Sigmoid colon (tissue), 7 donors: ENCODE measurements around the gene MDM2. TPM values are rescaled to one million over a fixed set of nuclear protein-coding genes. Genes with fewer than 3 reads are reported as not detected.
"Not testable (repeated sequence)": the region's sequence is repeated elsewhere in the genome, so short reads cannot be mapped to it uniquely, and the experiment has no call there.

Experiments
- DNase-seq: peaks from one replicate; pipeline ENCODE4 v3.0.0-alpha.2; 2019
- H3K27ac ChIP-seq, 4 donors: fragments of 200-600 bp; sonication (generic); one replicate each; pipeline ENCODE4 v1.5.1; 2016 to 2019; ENCODE audit warnings: mild to moderate bottlenecking in 1 of 4
- H3K27me3 ChIP-seq, 3 donors: fragments of 200-600 bp; sonication (generic); one replicate each; pipeline ENCODE4 v1.5.1; 2019; ENCODE audit warnings: mild to moderate bottlenecking in 1 of 3
- H3K36me3 ChIP-seq, 4 donors: fragments of 200-600 bp; sonication (generic); one replicate each; pipeline ENCODE4 v1.5.1; 2016 to 2019
- H3K4me1 ChIP-seq, 4 donors: fragments of 200-600 bp; sonication (generic); one replicate each; pipeline ENCODE4 v1.5.1; 2017 to 2019
- H3K4me3 ChIP-seq, 4 donors: fragments of 200-600 bp; sonication (generic); one replicate each; pipeline ENCODE4 v1.5.1; 2017 to 2019; ENCODE audit warnings: mild to moderate bottlenecking in 2 of 4, moderate library complexity in 1 of 4
- H3K9me3 ChIP-seq, 4 donors: fragments of 200-600 bp in 3 of 4; sonication (generic) in 3 of 4; one replicate each; pipeline versions ENCODE4 v1.5.1 to v1.6.1; 2013 to 2019
- CTCF ChIP-seq, 4 experiments: fragments of 450-650 bp in 3 of 4; fragments of 200-600 bp in 1 of 4; IDR thresholded peaks; one replicate each; pipeline ENCODE4 v1.5.1; 2016 to 2019; ENCODE audit warnings: antibody characterized with exemption in 4 of 4, mild to moderate bottlenecking in 3 of 4, moderate library complexity in 2 of 4
- EP300 ChIP-seq, 4 donors: sonication (generic); formaldehyde crosslinking; IDR thresholded peaks; one replicate each; pipeline ENCODE4 v1.6.1; 2017; ENCODE audit warnings: antibody characterized with exemption in 4 of 4
- POLR2A ChIP-seq, 2 donors: fragments of 450-650 bp; IDR thresholded peaks; one replicate each; pipeline ENCODE4 v1.6.1; 2016; ENCODE audit warnings: antibody characterized with exemption in 2 of 2, mild to moderate bottlenecking in 2 of 2, moderate library complexity in 2 of 2
- POLR2AphosphoS5 ChIP-seq, 4 donors: sonication (generic); formaldehyde crosslinking; IDR thresholded peaks; one replicate each; pipeline ENCODE4 v1.6.1; 2017; ENCODE audit warnings: antibody characterized with exemption in 4 of 4
- WGBS, 2 donors: extraction: QIAGEN DNeasy Blood & Tissue Kit; methylation state at CpG; one replicate each; pipeline ENCODE4 v1.1.7; 2013; 5-methylcytosine and 5-hydroxymethylcytosine counted together
- intact Hi-C: fragments of 100-400 bp; cut with DNase I; formaldehyde crosslinking; loops from one replicate; pipeline ENCODE4 v1.15.1; 2023
- polyA plus RNA-seq, 3 donors: library from polyadenylated mRNA; stranded (reverse); fragments of 200-250 nt; gene quantifications; one replicate each; pipeline ENCODE4 v1.2.3, GENCODE V29; 2013
- total RNA-seq, 4 donors: library from RNA; depleted of rRNA; stranded (reverse); fragments of >200 nt; gene quantifications; one replicate each; pipeline ENCODE4 v1.1.0, GENCODE V29; 2016
- donor health status: healthy with polysubstance abuse.
- donor health status: Bipolar disorder and iron deficiency.
- donor health status: healthy.

The MDM2 gene
- total and polyA plus RNA-seq, 7 donors: 6.0 to 55.4 (median 44.2) TPM

DNA sequence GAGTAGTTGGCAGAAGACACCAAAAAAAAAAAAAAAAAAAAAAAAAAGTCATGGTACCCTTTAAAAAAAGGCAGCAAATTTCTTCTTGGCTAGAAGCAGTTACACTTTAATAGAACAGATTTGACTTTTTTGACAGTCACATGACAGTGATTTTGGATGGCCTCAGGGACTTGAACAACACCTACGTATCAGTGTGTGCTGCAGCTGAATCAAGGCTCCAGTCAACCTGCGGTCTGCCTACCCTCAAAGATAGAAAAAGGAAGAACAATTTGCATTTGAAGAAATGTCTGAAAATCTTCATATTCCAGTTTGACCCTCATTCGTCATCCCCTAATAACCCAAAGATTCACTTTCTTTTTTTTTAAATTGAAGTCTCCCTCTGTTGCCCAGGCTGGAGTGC lies 53.9 kb downstream of the MDM2 start:
- DNase-seq: no peak
- no peaks in the 10 kb centered on the region for H3K9me3 ChIP-seq
- peaks cover 0 to 3% (median 0%) of the 10 kb centered on the region in 4 donors for H3K4me1 ChIP-seq
- no peaks in the 10 kb centered on the region for H3K27me3 ChIP-seq
- 87 to 93% methylated on average over 3 of the region's 3 CpGs for WGBS, 2 donors
- H3K4me3 ChIP-seq: no peak overlapping the region
- H3K27ac ChIP-seq: no peak overlapping the region
- no peak for TF ChIP-seq POLR2A (IDR thresholded peaks at IDR 0.05)
- TF ChIP-seq CTCF (IDR thresholded peaks at IDR 0.05): no peak
- no peak for TF ChIP-seq EP300 (IDR thresholded peaks at IDR 0.05)
- TF ChIP-seq POLR2AphosphoS5 (IDR thresholded peaks at IDR 0.05): no peak
- intact Hi-C loops: no loop called here
- no peaks in the 10 kb centered on the region for H3K36me3 ChIP-seq

DNA sequence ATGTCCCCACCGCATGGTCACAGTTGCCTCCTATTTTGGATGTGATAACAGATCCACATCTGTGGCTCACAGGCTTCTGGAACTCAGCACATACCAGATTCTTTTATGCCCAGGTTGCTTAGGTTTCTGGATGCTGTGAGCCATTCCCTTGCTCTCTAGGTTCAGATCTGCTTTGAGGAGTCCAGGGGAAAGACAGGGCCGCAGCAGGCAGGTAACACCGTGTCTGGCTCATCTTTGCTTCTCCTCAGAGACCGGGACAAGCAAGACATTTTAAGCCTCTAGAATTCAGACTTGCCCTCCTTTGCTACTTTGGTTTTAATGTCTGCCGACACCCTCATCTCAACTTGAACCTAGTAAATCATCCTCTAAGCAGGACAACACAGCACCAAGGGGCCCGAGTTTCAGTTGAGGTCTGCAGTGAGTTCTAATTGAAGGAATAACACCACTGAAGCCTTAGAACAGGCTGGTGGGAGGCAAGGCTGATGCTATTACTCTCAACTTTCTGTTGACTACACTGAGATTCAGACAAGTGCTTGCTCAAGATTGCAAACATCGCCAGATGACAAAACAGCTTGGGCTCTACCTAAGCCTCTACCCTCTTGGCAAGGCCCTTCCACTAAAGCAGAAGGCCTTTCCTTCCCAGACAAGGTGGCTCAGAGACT lies 55.3 kb downstream of the MDM2 start:
- Histone ChIP-seq H3K9me3 (no peaks in the 10 kb centered on the region), H3K27me3 (no peaks in the 10 kb centered on the region), H3K27ac (no peak overlapping the region), H3K4me1 (peaks cover 0 to 3% (median 0%) of the 10 kb centered on the region in 4 donors), H3K36me3 (no peaks in the 10 kb centered on the region), H3K4me3 (no peak overlapping the region)
- DNase-seq: no peak
- intact Hi-C loops: no loop called here
- WGBS, 2 donors: 88 to 95% methylated on average over 7 of the region's 7 CpGs
- TF ChIP-seq POLR2A (IDR thresholded peaks at IDR 0.05) (no peak), EP300 (IDR thresholded peaks at IDR 0.05) (no peak), CTCF (IDR thresholded peaks at IDR 0.05) (no peak), POLR2AphosphoS5 (IDR thresholded peaks at IDR 0.05) (no peak)

DNA sequence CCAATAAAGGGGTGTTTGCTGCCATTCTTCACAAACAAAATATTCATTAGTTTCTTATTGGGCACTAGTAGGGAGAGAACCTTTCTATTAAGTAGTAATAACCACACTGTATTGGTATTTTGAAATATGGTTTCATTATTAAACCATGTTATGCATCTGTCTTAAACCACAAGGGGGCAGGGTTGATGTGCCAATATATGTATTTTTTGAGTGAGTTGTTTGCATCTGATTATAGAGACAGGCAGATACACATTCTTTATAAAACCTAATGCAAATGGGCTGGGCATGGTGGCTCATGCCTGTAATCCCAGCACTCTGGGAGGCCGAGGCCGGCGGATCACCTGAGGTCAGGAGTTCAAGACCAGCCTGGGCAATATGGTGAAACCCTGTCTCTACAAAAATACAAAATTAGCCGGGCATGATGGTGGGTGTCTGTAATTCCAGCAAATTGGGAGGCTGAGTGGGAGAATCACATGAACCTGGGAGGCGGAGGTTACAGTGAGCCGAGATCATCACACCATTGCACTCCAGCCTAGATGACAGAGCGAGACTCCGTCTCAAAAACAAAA lies 56.0 kb downstream of the MDM2 start:
- TF ChIP-seq CTCF (IDR thresholded peaks at IDR 0.05): peak in 3 of 4 experiments; percentile 18 to 42 (median 27)
- H3K27ac ChIP-seq, H3K4me3 ChIP-seq, H3K36me3 ChIP-seq, H3K27me3 ChIP-seq, H3K4me1 ChIP-seq, H3K9me3 ChIP-seq, DNase-seq: not testable (repeated sequence)
- intact Hi-C loops: loop anchor here (2.0 kb wide), 1 partner anchor 207 kb away; no protein-coding TSS in a partner anchor
- 75 to 81% methylated on average over 8 of the region's 8 CpGs for WGBS, 2 donors

DNA sequence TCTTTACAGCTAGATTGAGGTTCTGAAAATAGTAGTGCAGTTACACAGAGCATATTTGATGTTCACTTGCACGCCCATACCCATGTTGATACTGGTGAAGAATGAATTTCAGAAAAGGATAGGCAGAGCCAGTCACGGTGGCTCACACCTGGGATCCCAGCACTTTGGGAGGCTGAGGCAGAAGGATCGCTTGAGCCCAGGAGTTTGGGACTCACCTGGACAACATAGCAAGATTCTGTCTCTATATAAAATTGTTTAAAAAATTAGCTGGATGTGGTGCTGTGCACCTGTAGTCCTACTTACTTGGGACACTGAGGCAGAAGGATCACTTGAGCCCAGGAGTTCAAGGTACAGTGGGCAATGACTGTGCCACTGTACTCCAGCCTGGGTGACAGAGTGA lies 56.6 kb downstream of the MDM2 start:
- H3K4me1 ChIP-seq: peaks cover 0 to 3% (median 0%) of the 10 kb centered on the region in 4 donors
- H3K36me3 ChIP-seq: no peaks in the 10 kb centered on the region
- no peaks in the 10 kb centered on the region for H3K9me3 ChIP-seq
- no peak for DNase-seq
- 93 to 96% methylated on average over 3 of the region's 3 CpGs for WGBS, 2 donors
- TF ChIP-seq POLR2AphosphoS5 (IDR thresholded peaks at IDR 0.05) (no peak), CTCF (IDR thresholded peaks at IDR 0.05) (no peak), EP300 (IDR thresholded peaks at IDR 0.05) (no peak), POLR2A (IDR thresholded peaks at IDR 0.05) (no peak)
- intact Hi-C loops: loop anchor here (2.0 kb wide), 1 partner anchor 206 kb away; no protein-coding TSS in a partner anchor
- H3K27ac ChIP-seq: no peak overlapping the region
- no peak overlapping the region for H3K4me3 ChIP-seq
- H3K27me3 ChIP-seq: no peaks in the 10 kb centered on the region
